NCI-H226 (cell line): ENCODE measurements around the gene PI4KA.

Experiments
- DNase-seq: peaks from one replicate; pipeline ENCODE4 v3.0.0-alpha.2; 2015

The PI4KA gene

GRCh38 chr22:20815477-20816050 lies 43.0 kb downstream of the PI4KA start:
- DNase-seq, result no peak

DNA sequence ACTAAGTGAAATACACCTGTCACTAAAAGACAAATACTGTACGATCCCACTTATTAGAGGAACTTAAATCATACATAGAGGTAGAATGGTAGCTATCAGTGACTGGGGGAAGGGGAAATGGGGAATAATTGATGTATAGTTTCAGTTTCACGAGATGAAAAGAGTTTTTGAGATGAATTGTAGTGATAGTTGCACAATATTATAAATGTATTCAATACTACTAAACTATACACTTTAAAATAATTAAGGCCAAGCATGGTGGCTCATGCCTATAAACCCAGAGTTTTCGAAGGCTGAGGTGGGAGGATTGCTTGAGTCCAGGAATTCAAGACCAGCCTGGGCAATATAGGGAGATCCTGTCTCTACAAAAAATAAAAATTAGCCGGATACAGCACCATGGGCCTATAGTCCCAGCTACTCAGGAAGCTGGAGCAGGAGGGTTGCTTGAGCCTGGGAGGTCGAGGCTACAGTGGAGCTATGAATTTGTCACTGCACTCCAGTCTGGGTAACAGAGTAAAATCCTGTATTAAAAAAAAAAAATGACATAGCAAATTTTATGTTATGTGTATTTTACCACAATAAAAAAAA lies 44.3 kb downstream of the PI4KA start:
- DNase-seq, result no peak

GRCh38 chr22:20813056-20813455 lies 45.6 kb downstream of the PI4KA start:
- DNase-seq, result no peak

GRCh38 chr22:20811971-20812660 lies 46.5 kb downstream of the PI4KA start:
- no peak for DNase-seq

- DNase-seq, result no peak
Observed at GRCh38 chr22:20811171-20811570, 47.4 kb downstream of the PI4KA start.

DNA sequence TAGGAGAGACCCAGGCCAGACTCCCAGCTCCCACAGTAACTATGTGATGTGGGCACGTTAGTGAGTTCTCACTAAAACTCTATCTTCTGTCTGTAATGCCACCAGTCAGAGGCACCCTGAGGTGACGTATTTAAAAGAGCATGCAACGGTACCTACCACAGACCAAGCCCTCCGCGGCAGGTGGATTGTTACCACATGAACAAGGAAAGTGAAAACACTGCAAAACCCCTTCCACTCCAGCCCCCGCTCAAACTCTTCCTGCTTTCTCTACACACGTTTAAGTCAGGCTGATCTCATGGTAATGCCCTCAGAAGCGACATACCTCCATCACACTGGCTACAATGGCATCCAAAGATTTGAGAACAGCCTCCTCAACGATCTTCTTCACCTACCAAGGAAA lies 48.0 kb downstream of the PI4KA start:
- no peak for DNase-seq

DNA sequence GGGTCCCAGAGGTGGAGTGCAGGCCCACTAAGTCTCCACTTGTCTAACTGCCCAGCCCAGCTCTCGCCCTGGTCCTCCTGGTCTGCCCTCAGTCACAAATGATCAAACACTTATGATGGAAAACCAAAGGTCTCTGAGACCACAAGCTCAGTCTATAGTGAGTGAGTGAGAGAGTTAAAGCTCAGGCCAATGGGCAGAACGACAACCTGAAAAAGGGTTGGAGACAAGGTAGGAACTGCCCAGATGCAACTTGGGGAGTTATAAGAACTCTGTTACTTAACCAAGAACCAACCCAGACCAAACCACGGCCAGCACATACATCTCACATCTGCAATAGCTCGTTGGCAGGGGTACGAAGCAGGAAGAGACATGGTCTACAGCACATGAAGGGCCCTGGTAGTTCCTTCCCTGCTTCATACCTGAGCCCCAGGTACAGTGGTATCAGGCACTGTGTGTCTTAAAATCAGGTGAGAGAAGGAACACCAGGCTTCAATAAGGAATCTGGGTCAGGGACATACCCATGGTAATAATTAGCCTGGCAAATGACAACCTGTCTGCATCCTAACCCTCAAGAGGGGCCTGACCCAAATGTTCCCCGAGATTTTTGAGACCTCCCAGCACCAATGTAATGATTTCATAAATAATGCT lies 48.9 kb downstream of the PI4KA start:
- DNase-seq, result no peak

DNA sequence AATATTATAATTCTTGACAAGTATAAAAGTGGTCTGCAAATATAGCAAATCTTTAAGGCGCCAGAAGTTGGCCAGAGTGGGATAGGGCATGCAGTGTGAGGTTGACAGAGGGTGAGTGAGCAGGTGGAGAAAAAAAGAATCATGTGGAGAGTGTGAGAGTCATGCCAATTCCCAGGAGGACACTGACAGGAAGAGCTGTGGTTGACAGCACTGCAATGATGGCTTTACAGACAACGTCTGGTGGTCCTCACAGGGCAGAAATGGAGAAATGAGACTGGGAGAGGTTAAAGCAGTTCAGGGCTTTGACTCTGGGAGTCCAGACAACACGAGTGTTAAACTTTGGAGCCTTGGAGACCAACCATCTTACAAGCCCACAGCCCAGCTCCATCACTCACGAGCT lies 49.8 kb downstream of the PI4KA start:
- no peak for DNase-seq

DNA sequence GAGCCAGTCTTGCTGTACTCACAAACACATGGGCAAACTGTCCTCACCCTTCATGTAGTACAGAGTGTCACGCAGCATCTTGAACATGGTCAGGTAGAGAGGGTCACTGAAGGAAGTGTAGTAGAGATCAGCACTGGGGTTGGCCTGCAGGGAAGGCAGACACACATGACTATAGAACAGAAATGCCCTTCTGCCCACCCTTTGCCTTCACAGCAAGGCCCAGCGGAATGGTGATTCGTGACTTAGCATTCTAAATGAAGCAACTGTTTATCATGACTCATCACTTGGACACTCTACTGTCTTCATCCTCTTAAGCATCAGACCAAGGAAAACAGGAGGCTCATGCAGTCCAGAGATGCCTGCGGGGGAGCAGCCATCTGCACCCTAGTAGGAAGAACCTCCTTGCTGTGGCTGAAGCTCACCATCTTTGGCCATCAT lies 51.3 kb downstream of the PI4KA start:
- DNase-seq, result peak; percentile 72

GRCh38 chr22:20805972-20806471 lies 52.6 kb downstream of the PI4KA start:
- peak; percentile 43 for DNase-seq

- DNase-seq, result no peak
Observed at GRCh38 chr22:20804650-20805049, 54.0 kb downstream of the PI4KA start.

DNA sequence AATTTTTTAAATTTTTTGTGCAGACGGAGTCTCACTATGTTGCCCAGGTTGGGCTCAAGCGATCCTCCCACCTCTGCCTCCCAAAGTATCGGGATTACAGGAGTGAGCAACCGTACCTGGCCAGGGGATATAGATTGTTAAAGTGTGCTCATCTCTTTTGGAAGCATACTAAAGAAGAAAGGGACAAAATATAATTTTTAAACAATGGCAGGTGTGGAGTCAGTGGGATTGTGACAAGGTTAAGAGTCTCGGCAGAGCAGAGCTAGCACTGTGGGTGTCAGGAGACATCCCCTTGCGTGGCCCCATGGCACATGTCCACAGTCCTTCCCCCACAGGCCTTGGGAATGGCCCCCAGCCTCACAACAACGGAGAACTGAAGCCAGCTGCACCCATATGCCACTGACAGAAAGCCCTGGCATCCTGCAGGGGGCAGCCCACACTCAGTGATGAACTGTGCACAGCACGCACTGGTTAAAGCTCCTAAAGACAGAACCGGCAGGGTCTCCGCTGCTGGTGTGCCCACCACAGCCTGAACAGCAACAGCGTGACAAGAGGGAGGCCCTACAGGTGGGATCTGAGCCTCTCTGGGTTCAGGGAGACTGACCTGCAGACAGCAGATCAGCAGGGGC lies 54.8 kb downstream of the PI4KA start:
- no peak for DNase-seq

GRCh38 chr22:20802922-20803553 lies 55.6 kb downstream of the PI4KA start:
- no peak for DNase-seq

- no peak for DNase-seq
Observed at GRCh38 chr22:20802452-20802851, 56.2 kb downstream of the PI4KA start.

- DNase-seq, result no peak
Observed at GRCh38 chr22:20799449-20799848, 59.2 kb downstream of the PI4KA start.

- no peak for DNase-seq
Observed at GRCh38 chr22:20798974-20799373, 59.6 kb downstream of the PI4KA start.

DNA sequence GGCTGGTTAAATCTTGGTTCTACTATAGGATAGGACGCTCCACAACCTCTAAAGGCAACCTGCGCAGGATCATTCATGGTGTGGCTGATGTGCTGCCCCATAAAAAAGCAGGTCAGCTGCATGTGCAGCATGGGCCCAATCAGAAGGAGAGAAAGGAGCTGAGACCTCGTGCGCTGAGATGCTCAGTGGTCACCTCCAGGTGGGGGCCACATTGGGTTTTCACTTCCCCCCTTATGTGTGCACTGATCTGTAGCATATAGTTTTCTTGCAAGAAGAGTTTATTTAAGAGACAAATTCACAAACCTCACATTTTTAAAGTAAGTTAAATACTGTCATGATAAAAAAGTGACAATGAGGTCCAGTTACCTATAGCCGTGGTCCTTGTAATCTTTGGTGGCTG lies 60.4 kb downstream of the PI4KA start:
- DNase-seq, result no peak

- no peak for DNase-seq
Observed at GRCh38 chr22:20796731-20797130, 61.9 kb downstream of the PI4KA start.

DNA sequence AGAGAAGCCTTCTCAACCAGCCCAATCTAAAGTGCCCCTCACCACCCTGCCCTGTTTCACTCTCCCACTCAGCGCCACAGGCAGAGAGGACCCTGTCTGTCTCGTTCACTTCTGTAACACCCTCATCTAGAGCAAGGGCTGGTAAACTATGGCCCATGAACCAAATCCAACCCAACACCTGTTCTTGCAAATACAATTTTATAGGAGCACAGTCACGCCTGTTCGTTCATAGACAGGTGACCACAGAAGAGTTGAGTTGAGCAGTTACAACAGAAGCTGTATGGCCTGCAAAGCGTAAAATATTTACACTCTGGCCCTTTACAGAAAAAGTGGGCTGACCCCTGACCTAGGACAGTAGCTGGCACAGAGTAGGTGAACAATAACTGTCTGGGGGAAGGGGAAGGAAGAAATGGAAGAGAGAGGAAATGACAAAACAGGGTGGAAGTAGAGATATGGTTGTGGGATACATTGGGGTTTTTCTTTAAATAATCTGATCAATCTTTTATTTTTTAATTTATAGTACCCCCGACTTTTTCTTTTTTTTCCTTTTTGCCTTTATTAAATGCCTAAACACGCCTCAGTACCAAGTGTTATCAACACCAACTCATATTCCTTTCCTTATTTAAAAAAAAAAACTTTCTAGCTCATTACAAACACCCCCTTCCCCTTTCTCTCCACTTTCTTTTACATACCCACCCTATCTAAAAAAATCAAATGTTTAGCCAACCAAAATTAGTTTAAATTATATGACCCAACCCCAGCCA lies 63.8 kb downstream of the PI4KA start:
- no peak for DNase-seq

DNA sequence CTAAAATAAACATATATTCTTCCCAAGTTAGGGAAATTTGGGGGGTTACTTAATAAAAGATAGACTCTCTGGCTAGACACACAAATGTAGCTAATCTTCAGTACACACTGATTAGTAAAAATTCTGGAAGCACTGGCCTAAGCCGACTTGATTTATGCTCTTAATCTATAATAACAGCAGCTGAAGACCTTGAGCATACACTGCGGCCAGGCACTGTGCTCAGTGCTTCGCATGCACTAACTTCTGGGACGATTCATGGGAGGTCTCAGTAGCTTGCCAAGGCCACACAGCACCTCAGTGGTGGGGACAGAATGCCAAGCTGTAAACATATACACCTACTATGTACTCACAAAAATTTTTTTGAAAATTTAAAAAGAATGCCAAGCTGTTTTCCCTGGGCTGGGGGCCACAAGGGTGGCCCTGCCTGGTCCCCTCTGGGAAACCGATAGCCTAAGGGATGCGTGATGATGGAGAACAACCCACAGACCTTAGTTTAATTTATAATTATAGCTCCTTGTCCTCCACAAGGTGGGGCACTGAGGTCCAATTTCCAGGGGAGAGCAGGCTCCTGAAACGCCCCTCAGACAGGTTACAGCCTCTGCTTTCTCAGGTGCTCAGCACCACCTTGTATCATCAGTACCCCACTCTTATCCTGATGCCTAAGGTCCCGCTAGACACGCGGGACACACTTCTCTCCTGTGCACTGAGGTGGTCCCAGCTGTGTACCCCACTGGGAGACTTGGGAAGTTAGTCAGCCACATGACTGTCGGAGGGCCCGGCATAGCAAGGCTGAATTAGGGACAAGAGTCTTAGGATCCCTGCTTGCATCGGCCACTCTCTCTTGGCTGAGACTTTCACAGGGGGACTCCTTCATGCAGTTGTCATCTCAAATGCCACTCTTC lies 64.6 kb downstream of the PI4KA start:
- no peak for DNase-seq
